Activated T-cell treated with anti-CD3 and anti-CD28 coated beads, Interleukin-2, amount 50 U/mL, for 48 hours (primary cell): ENCODE data around the gene RUVBL1.
"Not testable (repeated sequence)": the region's sequence is repeated elsewhere in the genome, so short reads cannot be mapped to it uniquely, and the experiment has no call there.

Experiments
- DNase-seq, 2 experiments: peaks; one replicate each; pipeline ENCODE4 v3.0.0-alpha.2; 2020

RUVBL1 gene

GRCh38 chr3:128123538-128124368, at the start of gene RUVBL1:
Gene RUVBL1, minus strand, starts transcription at chr3:128123812. Its CDS starts 88 bp downstream, at chr3:128123724.
- DNase-seq, result peak; percentile 95 to 97

GRCh38 chr3:128173200-128173599, 49.6 kb upstream of the RUVBL1 start:
- no peak for DNase-seq

GRCh38 chr3:128170866-128171516, 47.4 kb upstream of the RUVBL1 start:
- DNase-seq, result no peak

- DNase-seq, result no peak
Observed at GRCh38 chr3:128168836-128169235, 45.2 kb upstream of the RUVBL1 start.

- no peak for DNase-seq
Observed at GRCh38 chr3:128167973-128168674, 44.5 kb upstream of the RUVBL1 start.

GRCh38 chr3:128167646-128167972, 44.0 kb upstream of the RUVBL1 start:
- DNase-seq, result no peak

GRCh38 chr3:128166971-128167453, 43.4 kb upstream of the RUVBL1 start:
- no peak for DNase-seq

- DNase-seq, result no peak
Observed at GRCh38 chr3:128163432-128163831, 39.8 kb upstream of the RUVBL1 start.

GRCh38 chr3:128160661-128161060, 37.0 kb upstream of the RUVBL1 start:
- DNase-seq, result no peak

- no peak for DNase-seq
Observed at GRCh38 chr3:128155616-128156360, 32.2 kb upstream of the RUVBL1 start.

- not testable (repeated sequence) for DNase-seq
Observed at GRCh38 chr3:128154354-128154753, 30.7 kb upstream of the RUVBL1 start.

GRCh38 chr3:128153156-128154041, 29.8 kb upstream of the RUVBL1 start, which contains the start of gene EEFSEC:
Gene EEFSEC, plus strand, starts transcription at chr3:128153481. Its CDS starts 27 bp downstream, at chr3:128153508.
- DNase-seq, result peak; percentile 93 to 95

- no peak for DNase-seq
Observed at GRCh38 chr3:128152419-128153155, 29.0 kb upstream of the RUVBL1 start.

- DNase-seq, result no peak
Observed at GRCh38 chr3:128151758-128152274, 28.2 kb upstream of the RUVBL1 start.

GRCh38 chr3:128149650-128150049, 26.0 kb upstream of the RUVBL1 start:
- no peak for DNase-seq

GRCh38 chr3:128146201-128146600, 22.6 kb upstream of the RUVBL1 start:
- DNase-seq, result no peak

GRCh38 chr3:128145279-128145678, 21.7 kb upstream of the RUVBL1 start:
- no peak for DNase-seq

- no peak for DNase-seq
Observed at GRCh38 chr3:128144512-128145187, 21.0 kb upstream of the RUVBL1 start.

GRCh38 chr3:128143496-128143895, 19.9 kb upstream of the RUVBL1 start:
- no peak for DNase-seq

GRCh38 chr3:128133273-128133883, 9.8 kb upstream of the RUVBL1 start:
- peak; percentile 47 to 48 for DNase-seq
